DND-41 (cell line): Measurements from ENCODE around the gene RTN4RL1.

Experiments used
- ATAC-seq: fragments of 200-7000 bp; cut with Tn5 transposase; 3 replicates; pipeline ENCODE4 v1.9.1; 2021; ENCODE audit warnings: low read depth; ENCODE audit not compliant: insufficient read depth
- DNase-seq: peaks from one replicate; pipeline ENCODE4 v3.0.0-alpha.2; 2020
- H2AFZ ChIP-seq: 2 replicates; pipeline ENCODE4 v1.6.0; 2012; ENCODE audit warnings: low read depth, low read length
- H3K27ac ChIP-seq: 2 replicates; pipeline ENCODE4 v1.5.1; 2012; ENCODE audit warnings: low read length, inconsistent platforms
- H3K27me3 ChIP-seq: fragments of 200-600 bp; sonication (generic); 2 replicates; pipeline ENCODE4 v1.6.0; 2012; ENCODE audit warnings: low read length, mild to moderate bottlenecking, inconsistent platforms; ENCODE audit not compliant: insufficient read depth, poor library complexity
- H3K36me3 ChIP-seq: 2 replicates; pipeline ENCODE4 v1.5.1; 2012; ENCODE audit warnings: low read length, inconsistent platforms; ENCODE audit not compliant: insufficient read depth
- H3K4me1 ChIP-seq: 2 replicates; pipeline ENCODE4 v1.5.1; 2012; ENCODE audit warnings: mild to moderate bottlenecking, low read length; ENCODE audit not compliant: insufficient read depth
- H3K4me2 ChIP-seq: 2 replicates; pipeline ENCODE4 v1.6.0; 2012; ENCODE audit warnings: mild to moderate bottlenecking, moderate library complexity, low read length, inconsistent platforms; ENCODE audit not compliant: insufficient read depth
- H3K4me3 ChIP-seq, 2 experiments: fragments of 200-600 bp in 1 of 2; shearing (Covaris generic) in 1 of 2; 2 replicates each; pipeline ENCODE4 v1.5.1; 2012 to 2016; ENCODE audit warnings: inconsistent platforms in 2 of 2, low read length in 2 of 2, mild to moderate bottlenecking in 2 of 2, low read depth in 1 of 2, moderate library complexity in 1 of 2
- H3K79me2 ChIP-seq: 2 replicates; pipeline ENCODE4 v1.6.0; 2012; ENCODE audit warnings: low read length, inconsistent platforms; ENCODE audit not compliant: insufficient read depth
- H3K9ac ChIP-seq: 2 replicates; pipeline ENCODE4 v1.6.0; 2012; ENCODE audit warnings: low read depth, mild to moderate bottlenecking, inconsistent platforms, low read length, moderate library complexity
- H3K9me3 ChIP-seq: 2 replicates; pipeline ENCODE4 v1.5.1; 2012; ENCODE audit warnings: low read length, moderate library complexity, mild to moderate bottlenecking, inconsistent platforms; ENCODE audit not compliant: insufficient read depth, severe bottlenecking
- H4K20me1 ChIP-seq: 2 replicates; pipeline ENCODE4 v1.6.0; 2012; ENCODE audit warnings: low read length; ENCODE audit not compliant: insufficient read depth
- EZH2 ChIP-seq: IDR thresholded peaks from 3 replicates; pipeline ENCODE4 v1.6.1; 2012; ENCODE audit warnings: borderline replicate concordance, low read depth, mild to moderate bottlenecking, moderate library complexity, low read length, inconsistent platforms; ENCODE audit not compliant: severe bottlenecking
- TF ChIP-seq, protein P1 (sequence below): IDR thresholded peaks from 2 replicates; pipeline ENCODE4 v1.5.1; 2012; ENCODE audit warnings: borderline replicate concordance, low read length, moderate library complexity, mild to moderate bottlenecking; ENCODE audit not compliant: poor library complexity, severe bottlenecking; ENCODE audit errors: extremely low read depth

RTN4RL1 gene

DNA sequence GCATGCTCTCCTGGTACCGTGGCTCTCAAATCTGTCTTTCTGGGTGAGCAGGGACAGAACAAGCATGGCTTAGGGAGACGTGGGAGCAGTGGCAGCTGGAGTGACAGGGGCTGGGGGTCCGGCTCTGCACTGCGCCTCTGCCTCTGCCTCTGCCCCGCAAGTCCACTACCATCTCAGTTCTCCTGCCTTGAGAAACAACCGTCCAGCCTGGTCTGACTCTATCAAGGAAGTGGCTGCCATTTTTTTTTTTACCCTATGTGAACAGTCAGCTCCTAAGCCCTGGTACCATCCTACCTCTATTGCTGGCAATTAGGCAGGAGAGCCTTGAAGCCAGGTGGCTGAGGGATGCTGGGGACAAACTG lies 45.9 kb upstream of the RTN4RL1 start:
- Histone ChIP-seq H3K27ac (no peak overlapping the region), H3K4me3 (no peak overlapping the region), H3K9me3 (no peaks in the 10 kb centered on the region), H3K4me2 (no peak overlapping the region), H3K27me3 (no peaks in the 10 kb centered on the region), H2AFZ (no peak overlapping the region), H3K9ac (no peak overlapping the region), H3K36me3 (peaks cover 68% of the 10 kb centered on the region), H3K79me2 (no peaks in the 10 kb centered on the region), H4K20me1 (peaks cover 3% of the 10 kb centered on the region; the same call in 1 of the 2 replicates), H3K4me1 (no peaks in the 10 kb centered on the region)
- DNase-seq (no peak), ATAC-seq (no peak)
- TF ChIP-seq, protein P1, sequence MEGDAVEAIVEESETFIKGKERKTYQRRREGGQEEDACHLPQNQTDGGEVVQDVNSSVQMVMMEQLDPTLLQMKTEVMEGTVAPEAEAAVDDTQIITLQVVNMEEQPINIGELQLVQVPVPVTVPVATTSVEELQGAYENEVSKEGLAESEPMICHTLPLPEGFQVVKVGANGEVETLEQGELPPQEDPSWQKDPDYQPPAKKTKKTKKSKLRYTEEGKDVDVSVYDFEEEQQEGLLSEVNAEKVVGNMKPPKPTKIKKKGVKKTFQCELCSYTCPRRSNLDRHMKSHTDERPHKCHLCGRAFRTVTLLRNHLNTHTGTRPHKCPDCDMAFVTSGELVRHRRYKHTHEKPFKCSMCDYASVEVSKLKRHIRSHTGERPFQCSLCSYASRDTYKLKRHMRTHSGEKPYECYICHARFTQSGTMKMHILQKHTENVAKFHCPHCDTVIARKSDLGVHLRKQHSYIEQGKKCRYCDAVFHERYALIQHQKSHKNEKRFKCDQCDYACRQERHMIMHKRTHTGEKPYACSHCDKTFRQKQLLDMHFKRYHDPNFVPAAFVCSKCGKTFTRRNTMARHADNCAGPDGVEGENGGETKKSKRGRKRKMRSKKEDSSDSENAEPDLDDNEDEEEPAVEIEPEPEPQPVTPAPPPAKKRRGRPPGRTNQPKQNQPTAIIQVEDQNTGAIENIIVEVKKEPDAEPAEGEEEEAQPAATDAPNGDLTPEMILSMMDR = no peak
- TF ChIP-seq EZH2 = no peak

DNA sequence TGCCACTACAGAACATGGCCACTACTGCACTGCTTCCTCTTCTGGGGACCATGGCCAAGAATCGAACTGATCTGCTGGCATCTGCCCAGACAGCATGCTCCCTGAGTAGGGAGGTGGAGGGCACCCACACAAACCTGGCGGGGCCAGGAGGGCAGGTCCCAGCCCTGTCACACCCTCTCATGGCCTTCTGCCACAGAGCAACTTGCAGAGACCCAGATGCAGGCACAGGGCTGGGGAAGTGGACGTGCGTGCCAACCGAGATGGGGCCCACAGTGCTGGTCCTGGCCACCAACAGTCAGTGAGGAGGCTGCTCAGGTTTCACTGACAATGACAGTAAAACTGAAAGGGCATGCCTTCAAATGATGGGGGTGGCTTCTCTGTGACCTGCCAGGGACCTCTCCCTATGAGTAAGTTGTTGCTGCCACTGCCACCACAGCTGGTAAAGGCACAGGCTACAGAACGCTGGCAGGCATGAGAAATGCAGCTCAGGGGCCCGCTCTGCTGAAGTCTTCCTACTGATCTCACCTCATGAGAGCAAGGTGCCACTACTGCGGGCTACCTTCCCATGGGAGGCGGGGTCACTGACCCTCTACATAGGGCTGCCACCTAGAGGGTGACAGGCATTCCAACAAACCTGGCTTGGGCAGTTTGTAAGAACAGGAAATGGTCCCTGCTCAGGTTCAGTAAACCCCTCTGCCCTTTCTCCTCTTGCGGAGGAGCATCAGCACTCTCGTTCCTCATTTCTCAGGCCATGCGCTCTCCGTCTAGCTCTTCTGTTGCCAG lies 45.3 kb upstream of the RTN4RL1 start:
- H3K9me3 ChIP-seq = no peaks in the 10 kb centered on the region
- H3K4me1 ChIP-seq = no peaks in the 10 kb centered on the region
- ATAC-seq (no peak), DNase-seq (no peak)
- no peak overlapping the region for H2AFZ ChIP-seq
- H3K27ac ChIP-seq = no peak overlapping the region
- no peak overlapping the region for H3K4me2 ChIP-seq
- no peak overlapping the region for H3K4me3 ChIP-seq
- H3K36me3 ChIP-seq = peaks cover 67% of the 10 kb centered on the region
- H3K79me2 ChIP-seq = no peaks in the 10 kb centered on the region
- peaks cover 3% of the 10 kb centered on the region; the same call in 1 of the 2 replicates for H4K20me1 ChIP-seq
- no peak for TF ChIP-seq EZH2
- TF ChIP-seq, protein P1 = no peak
- H3K9ac ChIP-seq = no peak overlapping the region
- H3K27me3 ChIP-seq = no peaks in the 10 kb centered on the region

GRCh38 chr17:2068519-2069051 lies 43.5 kb upstream of the RTN4RL1 start:
- no peaks in the 10 kb centered on the region for H3K4me1 ChIP-seq
- no peak overlapping the region for H3K4me3 ChIP-seq
- no peaks in the 10 kb centered on the region for H3K79me2 ChIP-seq
- peaks cover 6% of the 10 kb centered on the region; the same call in 1 of the 2 replicates for H4K20me1 ChIP-seq
- TF ChIP-seq EZH2 = no peak
- TF ChIP-seq, protein P1 = no peak
- H3K27me3 ChIP-seq = no peaks in the 10 kb centered on the region
- peak overlapping the region; percentile 38; the same call in 1 of the 2 replicates for H3K27ac ChIP-seq
- H3K9me3 ChIP-seq = no peaks in the 10 kb centered on the region
- peak; percentile 26 for DNase-seq
- H3K36me3 ChIP-seq = peaks cover 76% of the 10 kb centered on the region
- 0 out of 3 replicates have a peak, but pooled peaks have one; percentile 20 for ATAC-seq
- H3K9ac ChIP-seq = no peak overlapping the region
- no peak overlapping the region for H2AFZ ChIP-seq
- no peak overlapping the region for H3K4me2 ChIP-seq
